IgD-negative memory B cell (primary cell): ENCODE data around the gene DGKZ. TPM values are rescaled to one million over a fixed set of nuclear protein-coding genes. Genes with fewer than 3 reads are reported as not detected.
"Not testable (repeated sequence)": the region's sequence is repeated elsewhere in the genome, so short reads cannot be mapped to it uniquely, and the experiment has no call there.

ENCODE experiments used
- H3K27ac Mint-ChIP-seq, 3 donors: one replicate each; pipeline ENCODE4 v1.8.0; 2020 to 2022; ENCODE audit warnings: mild to moderate bottlenecking in 3 of 3, mixed read lengths in 3 of 3, moderate library complexity in 1 of 3
- H3K27me3 Mint-ChIP-seq: one replicate; pipeline ENCODE4 v1.8.0; 2021; ENCODE audit warnings: mixed read lengths
- H3K36me3 Mint-ChIP-seq: one replicate; pipeline ENCODE4 v1.8.0; 2020; ENCODE audit warnings: mild to moderate bottlenecking, mixed read lengths
- H3K4me1 Mint-ChIP-seq, 3 donors: one replicate each; pipeline ENCODE4 v1.8.0; 2020 to 2022; ENCODE audit warnings: mixed read lengths in 3 of 3, mild to moderate bottlenecking in 1 of 3
- H3K4me3 Mint-ChIP-seq, 4 donors: one replicate each; pipeline ENCODE4 v1.8.0; 2020 to 2022; ENCODE audit warnings: mild to moderate bottlenecking in 4 of 4, mixed read lengths in 4 of 4, moderate library complexity in 3 of 4
- H3K9me3 Mint-ChIP-seq, 3 donors: one replicate each; pipeline ENCODE4 v1.8.0; 2020 to 2021; ENCODE audit warnings: mixed read lengths in 3 of 3, mild to moderate bottlenecking in 1 of 3
- polyA plus RNA-seq: library from polyadenylated mRNA; unstranded; fragments of 300-500 nt; fragmentation: Illumina TruSeq; gene quantifications from one replicate; pipeline ENCODE4 v1.2.3, GENCODE V29; 2021

The DGKZ gene
- 9.0 TPM for polyA plus RNA-seq

DNA sequence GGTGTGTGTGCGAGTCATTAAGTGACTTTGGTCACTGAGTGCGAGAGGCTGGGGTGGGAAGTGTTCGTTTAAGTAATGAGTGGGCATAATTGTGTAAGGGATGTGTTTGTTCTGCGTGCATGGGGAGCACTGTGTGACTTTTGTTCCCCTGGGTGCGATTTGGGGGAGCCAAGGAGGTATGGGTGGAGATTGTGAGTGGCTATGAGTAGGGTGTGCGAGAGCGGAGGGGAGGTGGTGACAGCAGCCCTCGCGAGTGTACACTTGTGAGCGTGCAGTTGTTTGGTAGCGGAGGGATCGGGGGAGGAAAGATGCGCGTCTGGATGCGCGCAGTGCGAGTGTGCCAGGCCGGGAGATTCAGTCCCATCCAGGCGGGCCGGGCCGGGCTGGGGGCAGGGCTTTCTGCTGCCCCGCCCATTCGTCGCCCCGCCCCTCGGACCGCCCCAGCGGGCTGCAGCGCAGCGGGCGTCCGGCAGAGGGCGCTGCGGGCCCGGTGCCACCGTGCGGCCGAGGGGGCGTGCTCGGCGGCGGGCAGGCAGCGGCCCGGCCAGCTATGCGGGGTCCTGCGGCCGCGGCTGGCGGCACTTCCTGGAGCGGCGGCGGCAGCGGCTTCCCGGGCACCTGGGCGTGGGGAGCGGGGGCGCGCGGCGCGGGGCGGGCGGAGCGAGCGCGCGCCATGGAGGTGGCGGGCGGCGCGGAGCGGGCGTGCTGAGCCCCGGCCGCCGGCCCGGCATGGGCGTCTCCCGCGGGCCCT lies at the start of gene DGKZ:
Gene DGKZ (plus strand): TSS at position 578 of the 751 bp plus-strand sequence. CDS start 197 bp downstream, outside the sequence.
- peaks cover 6% of the 10 kb centered on the region for H3K27me3 Mint-ChIP-seq
- no peaks in the 10 kb centered on the region for H3K9me3 Mint-ChIP-seq
- peak within 1 kb of the TSS; percentile 84 to 94 (median 92) for H3K4me3 Mint-ChIP-seq
- no peaks in the 10 kb centered on the region for H3K36me3 Mint-ChIP-seq
- H3K4me1 Mint-ChIP-seq: peaks cover 31 to 41% (median 33%) of the 10 kb centered on the region in 3 donors
- peak within 1 kb of the TSS; percentile 65 to 86 (median 81) for H3K27ac Mint-ChIP-seq

DNA sequence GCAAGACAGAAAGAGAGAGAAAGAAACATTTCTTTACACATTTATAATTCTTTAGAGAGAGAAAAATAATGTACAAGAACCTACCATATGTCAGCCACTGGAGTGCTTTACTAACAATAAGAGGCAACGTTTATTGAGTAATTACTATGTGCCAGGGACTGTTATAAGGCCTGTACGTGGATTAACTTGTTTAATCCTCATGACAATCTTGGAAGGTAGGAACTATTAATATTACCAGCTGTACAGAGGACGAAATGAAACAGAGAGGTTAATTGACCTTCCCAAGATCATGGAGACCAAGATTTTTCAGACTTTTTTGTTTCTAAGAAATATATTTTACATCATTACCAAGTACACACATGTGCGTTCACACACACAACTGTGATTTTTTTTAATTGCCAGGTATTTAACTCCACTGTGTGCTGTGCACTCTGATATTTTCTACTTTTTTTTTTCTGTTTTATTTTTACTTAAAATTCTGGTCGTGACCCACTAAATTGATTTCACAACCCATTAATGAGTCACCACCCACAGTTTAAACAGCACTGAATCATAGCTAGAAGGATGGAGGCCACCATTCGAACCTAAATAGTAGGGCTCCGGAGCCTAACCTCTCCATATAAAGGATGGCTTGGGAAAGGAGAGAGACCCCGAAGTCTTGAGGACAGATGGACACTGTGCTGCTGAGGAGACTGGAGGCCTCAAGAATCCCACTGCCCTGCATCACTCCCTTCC lies 48.4 kb upstream of the DGKZ start:
- H3K27me3 Mint-ChIP-seq: peaks cover 50% of the 10 kb centered on the region
- no peak overlapping the region for H3K27ac Mint-ChIP-seq
- peaks cover 0 to 3% (median 0%) of the 10 kb centered on the region in 3 donors for H3K9me3 Mint-ChIP-seq
- peaks cover 3 to 9% (median 8%) of the 10 kb centered on the region in 3 donors for H3K4me1 Mint-ChIP-seq
- no peak overlapping the region for H3K4me3 Mint-ChIP-seq
- no peaks in the 10 kb centered on the region for H3K36me3 Mint-ChIP-seq

- Mint-ChIP-seq H3K4me1 (peaks cover 3 to 9% (median 8%) of the 10 kb centered on the region in 3 donors), H3K36me3 (no peaks in the 10 kb centered on the region), H3K9me3 (peaks cover 0 to 3% (median 0%) of the 10 kb centered on the region in 3 donors), H3K27ac (no peak overlapping the region), H3K4me3 (no peak overlapping the region), H3K27me3 (peaks cover 49% of the 10 kb centered on the region)
These were observed 47.8 kb upstream of the DGKZ start for GRCh38 chr11:46299451-46299961.

DNA sequence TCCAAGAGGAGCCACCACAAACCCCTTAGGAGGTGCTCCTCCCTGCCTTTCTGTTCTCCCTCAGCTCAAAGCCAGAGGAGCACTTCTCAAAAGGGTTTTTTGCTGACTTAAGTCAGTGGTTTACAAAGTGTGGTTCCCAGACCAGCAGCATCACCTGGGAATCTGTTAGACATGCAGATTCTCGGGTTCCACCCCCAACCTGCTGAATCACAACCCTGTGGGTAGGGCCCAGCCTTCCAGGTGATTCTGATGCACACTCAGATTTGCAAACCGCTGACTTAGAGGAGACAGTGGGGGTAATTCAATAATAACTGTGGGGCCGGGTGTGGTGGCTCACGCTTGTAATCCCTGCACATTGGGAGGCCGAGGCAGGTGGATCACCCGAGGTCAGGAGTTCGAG lies 47.0 kb upstream of the DGKZ start:
- H3K27me3 Mint-ChIP-seq: peaks cover 47% of the 10 kb centered on the region
- no peaks in the 10 kb centered on the region for H3K36me3 Mint-ChIP-seq
- no peak overlapping the region for H3K4me3 Mint-ChIP-seq

GRCh38 chr11:46302866-46303265 lies 44.4 kb upstream of the DGKZ start:
- Mint-ChIP-seq H3K4me1 (peaks cover 3 to 9% (median 8%) of the 10 kb centered on the region in 3 donors), H3K4me3 (peak overlapping the region in 2 of 4 donors; percentile 43 to 66), H3K27ac (peak overlapping the region in 2 of 3 donors; percentile 60 to 69), H3K27me3 (peaks cover 41% of the 10 kb centered on the region), H3K9me3 (no peaks in the 10 kb centered on the region), H3K36me3 (peaks cover 2% of the 10 kb centered on the region)

More for the DNA sequence above, 47.0 kb upstream of the DGKZ start:
- peaks cover 0 to 3% (median 0%) of the 10 kb centered on the region in 3 donors for H3K9me3 Mint-ChIP-seq
- H3K27ac Mint-ChIP-seq: no peak overlapping the region
- peaks cover 3 to 9% (median 8%) of the 10 kb centered on the region in 3 donors for H3K4me1 Mint-ChIP-seq

DNA sequence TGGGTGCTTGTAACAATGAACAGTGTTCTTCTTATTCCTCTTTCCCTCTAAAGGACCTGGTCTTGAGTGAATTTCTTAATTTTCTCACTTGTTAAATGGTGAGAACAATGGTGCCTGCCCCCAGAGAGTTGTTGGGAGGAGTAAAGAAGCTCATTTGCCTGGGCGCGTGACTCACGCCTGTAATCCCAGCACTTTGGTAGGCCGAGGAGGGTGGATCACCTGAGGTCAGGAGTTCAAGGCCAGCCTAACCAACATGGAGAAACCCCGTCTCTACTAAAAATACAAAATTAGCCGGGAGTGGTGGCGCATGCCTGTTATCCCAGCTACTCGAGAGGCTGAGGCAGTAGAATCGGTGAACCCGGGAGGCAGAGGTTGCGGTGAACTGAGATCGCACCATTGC lies 43.2 kb upstream of the DGKZ start:
- H3K9me3 Mint-ChIP-seq, H3K4me3 Mint-ChIP-seq, H3K4me1 Mint-ChIP-seq, H3K36me3 Mint-ChIP-seq, H3K27ac Mint-ChIP-seq: not testable (repeated sequence)
- H3K27me3 Mint-ChIP-seq: peaks cover 38% of the 10 kb centered on the region

- Mint-ChIP-seq H3K4me1 (peaks cover 5 to 8% (median 5%) of the 10 kb centered on the region in 3 donors), H3K27me3 (peaks cover 35% of the 10 kb centered on the region), H3K27ac (no peak overlapping the region), H3K9me3 (no peaks in the 10 kb centered on the region), H3K4me3 (no peak overlapping the region), H3K36me3 (peaks cover 2% of the 10 kb centered on the region)
These were observed 42.6 kb upstream of the DGKZ start for GRCh38 chr11:46304605-46305179.

DNA sequence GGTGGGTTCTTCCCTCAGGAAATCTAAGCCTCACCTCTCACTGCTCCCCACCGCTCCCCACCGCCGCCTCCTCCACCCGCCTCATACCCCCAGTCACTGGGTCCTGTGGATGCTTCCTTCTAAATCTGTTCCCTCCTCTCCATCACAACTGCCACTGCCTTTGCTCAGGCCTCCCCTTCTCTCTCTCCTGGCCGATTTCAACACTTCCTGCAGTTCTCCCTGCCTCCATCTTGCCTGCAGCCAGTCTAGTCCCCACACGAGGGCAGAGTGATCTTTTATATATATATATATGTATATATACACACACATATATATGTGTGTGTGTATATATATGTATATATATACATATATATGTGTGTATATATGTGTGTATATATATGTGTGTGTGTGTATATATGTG lies 42.0 kb upstream of the DGKZ start:
- H3K4me3 Mint-ChIP-seq: no peak overlapping the region

DNA sequence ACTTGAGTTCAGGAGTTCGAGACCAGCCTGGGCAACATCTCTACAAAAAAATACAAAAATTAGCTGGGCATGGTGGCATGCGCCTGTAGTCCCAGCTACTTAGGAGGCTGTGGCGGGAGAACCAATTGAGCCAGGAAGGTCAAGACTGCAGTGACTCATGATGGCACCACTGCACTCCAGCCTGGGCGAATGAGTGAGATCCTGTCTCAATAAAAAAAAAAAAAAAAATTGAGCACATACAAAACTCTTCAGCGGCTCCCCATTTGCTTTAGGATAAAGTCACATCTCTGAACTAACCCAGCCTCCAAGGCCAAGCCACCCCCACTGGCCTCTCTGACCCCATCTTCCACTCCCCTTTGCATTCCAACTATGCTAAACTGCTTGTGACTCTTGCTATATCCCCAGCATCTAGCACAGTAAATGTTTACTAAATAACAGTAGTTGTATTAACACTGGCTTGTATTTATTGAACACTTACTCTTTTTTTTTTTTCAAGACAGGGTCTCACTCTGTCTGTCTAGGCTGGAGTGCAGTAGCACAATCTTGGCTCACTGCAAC lies 40.9 kb upstream of the DGKZ start:
- H3K27me3 Mint-ChIP-seq: peaks cover 35% of the 10 kb centered on the region
- H3K4me1 Mint-ChIP-seq: peaks cover 5 to 8% (median 5%) of the 10 kb centered on the region in 3 donors
- peaks cover 2% of the 10 kb centered on the region for H3K36me3 Mint-ChIP-seq
- H3K27ac Mint-ChIP-seq: no peak overlapping the region
- H3K4me3 Mint-ChIP-seq: peak overlapping the region in 1 of 4 donors; percentile 21
- no peaks in the 10 kb centered on the region for H3K9me3 Mint-ChIP-seq

More for the DNA sequence above, 42.0 kb upstream of the DGKZ start:
- H3K27ac Mint-ChIP-seq: peak overlapping the region in 1 of 3 donors; percentile 59
- peaks cover 2% of the 10 kb centered on the region for H3K36me3 Mint-ChIP-seq
- peaks cover 5 to 8% (median 5%) of the 10 kb centered on the region in 3 donors for H3K4me1 Mint-ChIP-seq
- H3K27me3 Mint-ChIP-seq: peaks cover 32% of the 10 kb centered on the region
- H3K9me3 Mint-ChIP-seq: no peaks in the 10 kb centered on the region

DNA sequence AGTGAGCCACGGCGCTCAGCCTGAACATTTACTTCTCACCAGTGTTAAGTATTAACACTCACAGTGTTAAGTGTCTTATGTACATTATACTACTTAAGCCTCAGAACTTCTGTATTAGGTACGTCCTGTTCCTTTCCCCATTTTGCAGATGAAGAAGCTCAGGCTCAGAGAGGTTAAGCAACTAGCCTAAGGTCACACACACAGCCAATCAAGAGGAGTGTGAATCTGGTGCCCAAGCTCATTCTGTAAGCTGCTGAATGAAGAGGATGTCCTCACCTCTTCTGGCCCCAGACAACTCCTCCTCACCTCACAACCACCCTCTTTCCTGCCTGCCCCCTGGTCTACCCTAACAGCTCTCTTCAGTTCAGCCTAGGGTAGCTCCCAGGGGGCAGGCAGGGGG lies 39.9 kb upstream of the DGKZ start:
- Mint-ChIP-seq H3K27me3 (peaks cover 38% of the 10 kb centered on the region), H3K4me1 (peaks cover 5 to 7% (median 5%) of the 10 kb centered on the region in 3 donors), H3K27ac (no peak overlapping the region), H3K36me3 (peaks cover 2% of the 10 kb centered on the region), H3K9me3 (no peaks in the 10 kb centered on the region), H3K4me3 (no peak overlapping the region)

DNA sequence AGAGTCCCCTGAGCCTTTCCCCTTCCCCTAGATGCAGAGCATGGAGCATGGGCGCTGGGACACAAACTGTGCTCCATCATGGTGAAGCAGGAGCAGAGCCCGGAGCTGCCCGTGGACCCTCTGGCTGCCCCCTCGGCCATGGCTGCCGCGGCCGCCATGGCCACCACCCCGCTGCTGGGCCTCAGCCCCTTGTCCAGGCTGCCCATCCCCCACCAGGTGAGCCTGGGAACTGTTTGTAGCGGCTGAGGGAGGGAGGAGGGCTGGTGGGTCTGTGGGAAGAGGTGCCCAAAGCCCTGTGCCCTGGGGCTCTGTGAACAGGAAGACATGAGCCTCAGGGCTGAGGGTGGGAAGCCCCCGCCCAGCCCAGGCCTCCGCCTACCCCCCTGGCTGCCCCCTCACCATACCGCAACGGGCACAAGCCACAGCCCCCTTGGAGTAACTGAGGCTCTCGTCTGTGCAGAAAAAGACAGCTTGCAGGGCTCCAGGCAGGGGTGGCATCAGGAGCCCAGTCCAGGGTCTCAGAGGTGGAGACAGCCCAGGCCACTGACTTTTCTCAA lies 39.4 kb upstream of the DGKZ start:
- no peak overlapping the region for H3K4me3 Mint-ChIP-seq
- peaks cover 2% of the 10 kb centered on the region for H3K36me3 Mint-ChIP-seq
- no peak overlapping the region for H3K27ac Mint-ChIP-seq
- peaks cover 33% of the 10 kb centered on the region for H3K27me3 Mint-ChIP-seq
- H3K4me1 Mint-ChIP-seq: peaks cover 2 to 4% (median 3%) of the 10 kb centered on the region in 3 donors
- no peaks in the 10 kb centered on the region for H3K9me3 Mint-ChIP-seq

- Mint-ChIP-seq H3K27ac (peak overlapping the region in 1 of 3 donors; percentile 28), H3K4me3 (no peak overlapping the region)
These were observed 38.4 kb upstream of the DGKZ start for GRCh38 chr11:46308631-46309419.

GRCh38 chr11:46309814-46310259 lies 37.4 kb upstream of the DGKZ start:
- Mint-ChIP-seq H3K4me1 (peaks cover 0 to 2% (median 0%) of the 10 kb centered on the region in 3 donors), H3K4me3 (no peak overlapping the region), H3K27ac (no peak overlapping the region), H3K27me3 (peaks cover 35% of the 10 kb centered on the region), H3K9me3 (no peaks in the 10 kb centered on the region), H3K36me3 (peaks cover 2% of the 10 kb centered on the region)

More at GRCh38 chr11:46308631-46309419, 38.4 kb upstream of the DGKZ start:
- H3K4me1 Mint-ChIP-seq: peaks cover 0 to 2% (median 0%) of the 10 kb centered on the region in 3 donors
- H3K9me3 Mint-ChIP-seq: no peaks in the 10 kb centered on the region
- peaks cover 35% of the 10 kb centered on the region for H3K27me3 Mint-ChIP-seq
- H3K36me3 Mint-ChIP-seq: peaks cover 2% of the 10 kb centered on the region
